DND-41 (cell line): ENCODE measurements around the gene SIGMAR1.

ENCODE experiments used
- ATAC-seq: fragments of 200-7000 bp; cut with Tn5 transposase; 3 replicates; pipeline ENCODE4 v1.9.1; 2021; ENCODE audit warnings: low read depth; ENCODE audit not compliant: insufficient read depth
- DNase-seq: peaks from one replicate; pipeline ENCODE4 v3.0.0-alpha.2; 2020
- H2AFZ ChIP-seq: 2 replicates; pipeline ENCODE4 v1.6.0; 2012; ENCODE audit warnings: low read depth, low read length
- H3K27ac ChIP-seq: 2 replicates; pipeline ENCODE4 v1.5.1; 2012; ENCODE audit warnings: low read length, inconsistent platforms
- H3K27me3 ChIP-seq: fragments of 200-600 bp; sonication (generic); 2 replicates; pipeline ENCODE4 v1.6.0; 2012; ENCODE audit warnings: low read length, mild to moderate bottlenecking, inconsistent platforms; ENCODE audit not compliant: insufficient read depth, poor library complexity
- H3K36me3 ChIP-seq: 2 replicates; pipeline ENCODE4 v1.5.1; 2012; ENCODE audit warnings: low read length, inconsistent platforms; ENCODE audit not compliant: insufficient read depth
- H3K4me1 ChIP-seq: 2 replicates; pipeline ENCODE4 v1.5.1; 2012; ENCODE audit warnings: mild to moderate bottlenecking, low read length; ENCODE audit not compliant: insufficient read depth
- H3K4me2 ChIP-seq: 2 replicates; pipeline ENCODE4 v1.6.0; 2012; ENCODE audit warnings: mild to moderate bottlenecking, moderate library complexity, low read length, inconsistent platforms; ENCODE audit not compliant: insufficient read depth
- H3K4me3 ChIP-seq, 2 experiments: fragments of 200-600 bp in 1 of 2; shearing (Covaris generic) in 1 of 2; 2 replicates each; pipeline ENCODE4 v1.5.1; 2012 to 2016; ENCODE audit warnings: inconsistent platforms in 2 of 2, low read length in 2 of 2, mild to moderate bottlenecking in 2 of 2, low read depth in 1 of 2, moderate library complexity in 1 of 2
- H3K79me2 ChIP-seq: 2 replicates; pipeline ENCODE4 v1.6.0; 2012; ENCODE audit warnings: low read length, inconsistent platforms; ENCODE audit not compliant: insufficient read depth
- H3K9ac ChIP-seq: 2 replicates; pipeline ENCODE4 v1.6.0; 2012; ENCODE audit warnings: low read depth, mild to moderate bottlenecking, inconsistent platforms, low read length, moderate library complexity
- H3K9me3 ChIP-seq: 2 replicates; pipeline ENCODE4 v1.5.1; 2012; ENCODE audit warnings: low read length, moderate library complexity, mild to moderate bottlenecking, inconsistent platforms; ENCODE audit not compliant: insufficient read depth, severe bottlenecking
- H4K20me1 ChIP-seq: 2 replicates; pipeline ENCODE4 v1.6.0; 2012; ENCODE audit warnings: low read length; ENCODE audit not compliant: insufficient read depth
- EZH2 ChIP-seq: IDR thresholded peaks from 3 replicates; pipeline ENCODE4 v1.6.1; 2012; ENCODE audit warnings: borderline replicate concordance, low read depth, mild to moderate bottlenecking, moderate library complexity, low read length, inconsistent platforms; ENCODE audit not compliant: severe bottlenecking
- TF ChIP-seq, protein P1 (sequence below): IDR thresholded peaks from 2 replicates; pipeline ENCODE4 v1.5.1; 2012; ENCODE audit warnings: borderline replicate concordance, low read length, moderate library complexity, mild to moderate bottlenecking; ENCODE audit not compliant: poor library complexity, severe bottlenecking; ENCODE audit errors: extremely low read depth

Gene SIGMAR1

GRCh38 chr9:34659592-34660253 is 22.1 kb upstream of the SIGMAR1 start:
- Histone ChIP-seq H3K27ac (no peak overlapping the region), H3K9me3 (no peaks in the 10 kb centered on the region), H4K20me1 (no peaks in the 10 kb centered on the region), H2AFZ (no peak overlapping the region), H3K4me1 (peaks cover 21% of the 10 kb centered on the region), H3K9ac (no peak overlapping the region), H3K4me2 (no peak overlapping the region), H3K27me3 (no peaks in the 10 kb centered on the region), H3K4me3 (no peak overlapping the region), H3K79me2 (no peaks in the 10 kb centered on the region), H3K36me3 (no peaks in the 10 kb centered on the region)
- DNase-seq (no peak), ATAC-seq (no peak)
- TF ChIP-seq, protein P1, sequence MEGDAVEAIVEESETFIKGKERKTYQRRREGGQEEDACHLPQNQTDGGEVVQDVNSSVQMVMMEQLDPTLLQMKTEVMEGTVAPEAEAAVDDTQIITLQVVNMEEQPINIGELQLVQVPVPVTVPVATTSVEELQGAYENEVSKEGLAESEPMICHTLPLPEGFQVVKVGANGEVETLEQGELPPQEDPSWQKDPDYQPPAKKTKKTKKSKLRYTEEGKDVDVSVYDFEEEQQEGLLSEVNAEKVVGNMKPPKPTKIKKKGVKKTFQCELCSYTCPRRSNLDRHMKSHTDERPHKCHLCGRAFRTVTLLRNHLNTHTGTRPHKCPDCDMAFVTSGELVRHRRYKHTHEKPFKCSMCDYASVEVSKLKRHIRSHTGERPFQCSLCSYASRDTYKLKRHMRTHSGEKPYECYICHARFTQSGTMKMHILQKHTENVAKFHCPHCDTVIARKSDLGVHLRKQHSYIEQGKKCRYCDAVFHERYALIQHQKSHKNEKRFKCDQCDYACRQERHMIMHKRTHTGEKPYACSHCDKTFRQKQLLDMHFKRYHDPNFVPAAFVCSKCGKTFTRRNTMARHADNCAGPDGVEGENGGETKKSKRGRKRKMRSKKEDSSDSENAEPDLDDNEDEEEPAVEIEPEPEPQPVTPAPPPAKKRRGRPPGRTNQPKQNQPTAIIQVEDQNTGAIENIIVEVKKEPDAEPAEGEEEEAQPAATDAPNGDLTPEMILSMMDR = no peak
- TF ChIP-seq EZH2 = no peak

DNA sequence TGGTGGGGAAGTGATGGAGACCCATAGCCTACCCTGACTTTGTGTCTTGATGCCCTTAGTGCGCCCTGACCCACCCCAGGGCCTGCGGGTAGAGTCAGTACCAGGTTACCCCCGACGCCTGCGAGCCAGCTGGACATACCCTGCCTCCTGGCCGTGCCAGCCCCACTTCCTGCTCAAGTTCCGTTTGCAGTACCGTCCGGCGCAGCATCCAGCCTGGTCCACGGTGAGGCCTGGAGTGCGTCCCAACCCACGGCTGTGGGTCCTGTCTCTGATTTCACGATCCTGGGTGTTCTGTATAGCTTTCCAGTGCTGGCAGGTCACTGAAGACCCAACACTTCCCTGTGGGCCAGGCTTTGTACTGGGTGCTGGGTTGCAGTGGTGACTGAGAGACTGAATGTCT is 20.9 kb upstream of the SIGMAR1 start:
- ATAC-seq (no peak), DNase-seq (no peak)
- H4K20me1 ChIP-seq = no peaks in the 10 kb centered on the region
- H3K4me2 ChIP-seq = no peak overlapping the region
- H2AFZ ChIP-seq = no peak overlapping the region
- H3K9me3 ChIP-seq = no peaks in the 10 kb centered on the region
- no peak overlapping the region for H3K4me3 ChIP-seq
- H3K27ac ChIP-seq = no peak overlapping the region
- H3K79me2 ChIP-seq = no peaks in the 10 kb centered on the region
- H3K36me3 ChIP-seq = no peaks in the 10 kb centered on the region
- peaks cover 14% of the 10 kb centered on the region for H3K4me1 ChIP-seq
- H3K9ac ChIP-seq = no peak overlapping the region
- no peaks in the 10 kb centered on the region for H3K27me3 ChIP-seq
- TF ChIP-seq, protein P1 = no peak
- no peak for TF ChIP-seq EZH2

- H3K27ac ChIP-seq = no peak overlapping the region
Measured at GRCh38 chr9:34656992-34657391, 19.4 kb upstream of the SIGMAR1 start.

More at GRCh38 chr9:34656992-34657391, 19.4 kb upstream of the SIGMAR1 start:
- H3K4me2 ChIP-seq = no peak overlapping the region
- no peaks in the 10 kb centered on the region for H3K27me3 ChIP-seq
- H3K36me3 ChIP-seq = no peaks in the 10 kb centered on the region
- no peaks in the 10 kb centered on the region for H3K9me3 ChIP-seq
- DNase-seq = no peak
- no peaks in the 10 kb centered on the region for H3K79me2 ChIP-seq
- no peak for ATAC-seq
- H3K4me1 ChIP-seq = no peaks in the 10 kb centered on the region
- no peak overlapping the region for H3K9ac ChIP-seq
- H2AFZ ChIP-seq = no peak overlapping the region
- H4K20me1 ChIP-seq = no peaks in the 10 kb centered on the region
- H3K4me3 ChIP-seq = no peak overlapping the region
- TF ChIP-seq, protein P1 = no peak
- no peak for TF ChIP-seq EZH2
